Vagina (tissue), 2 donors: ENCODE data around the gene MIGA2. TPM values are rescaled to one million over a fixed set of nuclear protein-coding genes. Genes with fewer than 3 reads are reported as not detected.

Experiments used
- DNase-seq, 2 donors: peaks; one replicate each; pipeline ENCODE4 v3.0.0-alpha.2; 2017; ENCODE audit errors: extremely low spot score in 2 of 2
- H3K27ac ChIP-seq: fragments of 200-600 bp; sonication (generic); one replicate; pipeline ENCODE4 v1.5.1; 2019
- H3K27me3 ChIP-seq: fragments of 200-600 bp; sonication (generic); one replicate; pipeline ENCODE4 v1.5.1; 2019
- H3K36me3 ChIP-seq, 2 donors: fragments of 200-600 bp; sonication (generic); one replicate each; pipeline ENCODE4 v1.5.1; 2017 to 2019
- H3K4me1 ChIP-seq: fragments of 200-600 bp; sonication (generic); one replicate; pipeline ENCODE4 v1.5.1; 2019
- H3K4me3 ChIP-seq, 2 donors: fragments of 200-600 bp; sonication (generic); 1 replicate in 1 of 2; 2 replicates in 1 of 2; pipeline ENCODE4 v1.5.1; 2016 to 2019
- H3K9me3 ChIP-seq: fragments of 200-600 bp; sonication (generic); one replicate; pipeline ENCODE4 v1.5.1; 2019
- POLR2A ChIP-seq, 2 donors: fragments of 450-650 bp; IDR thresholded peaks; one replicate each; pipeline ENCODE4 v1.6.1; 2017; ENCODE audit warnings: antibody characterized with exemption in 2 of 2, mild to moderate bottlenecking in 2 of 2, moderate library complexity in 2 of 2
- POLR2AphosphoS5 ChIP-seq, 2 donors: sonication (generic); formaldehyde crosslinking; IDR thresholded peaks; one replicate each; pipeline ENCODE4 v1.9.0; 2017; ENCODE audit warnings: antibody characterized with exemption in 2 of 2, mild to moderate bottlenecking in 2 of 2, low read depth in 1 of 2; ENCODE audit not compliant: insufficient read depth in 1 of 2
- intact Hi-C: fragments of 100-400 bp; cut with DNase I; formaldehyde crosslinking; loops from one replicate; pipeline ENCODE4 v1.15.1; 2023
- total RNA-seq: library from RNA; depleted of rRNA; stranded (reverse); fragments of >200 nt; gene quantifications from one replicate; pipeline ENCODE4 v1.2.3, GENCODE V29; 2016
- TF ChIP-seq, protein P1 (sequence below), 3 experiments: fragments of 450-650 bp in 2 of 3; fragments of 200-600 bp in 1 of 3; sonication (generic) in 1 of 3; IDR thresholded peaks; one replicate each; pipeline ENCODE4 v1.5.1; 2017 to 2019; ENCODE audit warnings: antibody characterized with exemption in 3 of 3, mild to moderate bottlenecking in 2 of 3, moderate library complexity in 2 of 3

MIGA2 gene
- total RNA-seq, 1 donor from 2014 or later = 35.1 TPM

- Histone ChIP-seq H3K9me3 (no peaks in the 10 kb centered on the region), H3K27ac (peak overlapping the region; percentile 39), H3K36me3 (peaks cover 0 to 61% of the 10 kb centered on the region in 2 donors), H3K27me3 (no peaks in the 10 kb centered on the region), H3K4me3 (no peak overlapping the region), H3K4me1 (peaks cover 23% of the 10 kb centered on the region)
- intact Hi-C loops = no loop called here
- no peak for DNase-seq
- TF ChIP-seq POLR2AphosphoS5 (IDR thresholded peaks at IDR 0.05; ENCODE audit: insufficient read depth in 1 of 2, low read depth in 1 of 2) (no peak), POLR2A (IDR thresholded peaks at IDR 0.05) (no peak)
- TF ChIP-seq, protein P1, sequence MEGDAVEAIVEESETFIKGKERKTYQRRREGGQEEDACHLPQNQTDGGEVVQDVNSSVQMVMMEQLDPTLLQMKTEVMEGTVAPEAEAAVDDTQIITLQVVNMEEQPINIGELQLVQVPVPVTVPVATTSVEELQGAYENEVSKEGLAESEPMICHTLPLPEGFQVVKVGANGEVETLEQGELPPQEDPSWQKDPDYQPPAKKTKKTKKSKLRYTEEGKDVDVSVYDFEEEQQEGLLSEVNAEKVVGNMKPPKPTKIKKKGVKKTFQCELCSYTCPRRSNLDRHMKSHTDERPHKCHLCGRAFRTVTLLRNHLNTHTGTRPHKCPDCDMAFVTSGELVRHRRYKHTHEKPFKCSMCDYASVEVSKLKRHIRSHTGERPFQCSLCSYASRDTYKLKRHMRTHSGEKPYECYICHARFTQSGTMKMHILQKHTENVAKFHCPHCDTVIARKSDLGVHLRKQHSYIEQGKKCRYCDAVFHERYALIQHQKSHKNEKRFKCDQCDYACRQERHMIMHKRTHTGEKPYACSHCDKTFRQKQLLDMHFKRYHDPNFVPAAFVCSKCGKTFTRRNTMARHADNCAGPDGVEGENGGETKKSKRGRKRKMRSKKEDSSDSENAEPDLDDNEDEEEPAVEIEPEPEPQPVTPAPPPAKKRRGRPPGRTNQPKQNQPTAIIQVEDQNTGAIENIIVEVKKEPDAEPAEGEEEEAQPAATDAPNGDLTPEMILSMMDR (IDR thresholded peaks at IDR 0.05) = no peak
These were observed 27.9 kb upstream of the MIGA2 start for GRCh38 chr9:129008469-129008965.

- no peak for TF ChIP-seq POLR2A (IDR thresholded peaks at IDR 0.05)
- TF ChIP-seq, protein P1 (IDR thresholded peaks at IDR 0.05) = no peak
- no peak for TF ChIP-seq POLR2AphosphoS5 (IDR thresholded peaks at IDR 0.05; ENCODE audit: insufficient read depth in 1 of 2, low read depth in 1 of 2)
- intact Hi-C loops = no loop called here
- Histone ChIP-seq H3K4me3 (no peak overlapping the region), H3K4me1 (peaks cover 23% of the 10 kb centered on the region), H3K27me3 (no peaks in the 10 kb centered on the region), H3K27ac (no peak overlapping the region), H3K9me3 (no peaks in the 10 kb centered on the region), H3K36me3 (peaks cover 0 to 67% of the 10 kb centered on the region in 2 donors)
- no peak for DNase-seq
These were observed 27.3 kb upstream of the MIGA2 start for GRCh38 chr9:129008986-129009583.

DNA sequence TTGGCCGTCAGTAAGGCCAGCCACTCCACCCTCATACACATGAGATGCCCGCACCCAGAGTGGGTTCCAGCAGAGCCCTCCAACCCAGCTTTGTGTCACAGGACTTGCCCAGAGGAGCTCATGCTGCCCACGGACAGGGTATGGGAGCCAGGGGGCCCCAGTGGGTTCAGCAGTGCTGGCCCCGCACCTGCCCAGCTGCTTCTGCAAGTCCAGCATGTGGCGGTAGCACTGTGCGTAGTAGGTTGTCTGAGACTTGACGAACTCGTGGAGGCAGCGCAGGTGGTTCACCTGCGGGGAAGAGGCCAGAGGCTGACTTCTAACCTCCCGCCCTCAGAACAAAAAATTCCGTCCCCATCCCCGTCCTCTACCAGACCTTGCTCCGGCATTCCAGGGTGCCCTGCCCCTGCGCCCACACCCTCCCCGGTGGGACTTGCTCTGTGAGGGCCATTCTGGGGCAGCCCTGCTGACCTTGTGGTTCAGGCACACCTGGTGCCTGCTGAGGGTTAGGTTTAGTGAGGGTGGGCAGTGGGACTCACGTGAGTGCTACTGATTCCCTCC lies 26.8 kb upstream of the MIGA2 start:
- no peak for TF ChIP-seq POLR2AphosphoS5 (IDR thresholded peaks at IDR 0.05; ENCODE audit: insufficient read depth in 1 of 2, low read depth in 1 of 2)
- no peak for TF ChIP-seq POLR2A (IDR thresholded peaks at IDR 0.05)
- TF ChIP-seq, protein P1 (IDR thresholded peaks at IDR 0.05) = no peak
- no peak overlapping the region for H3K27ac ChIP-seq
- intact Hi-C loops = no loop called here
- no peaks in the 10 kb centered on the region for H3K27me3 ChIP-seq
- no peak for DNase-seq
- no peaks in the 10 kb centered on the region for H3K9me3 ChIP-seq
- peaks cover 23% of the 10 kb centered on the region for H3K4me1 ChIP-seq
- no peak overlapping the region for H3K4me3 ChIP-seq
- peaks cover 0 to 72% of the 10 kb centered on the region in 2 donors for H3K36me3 ChIP-seq

DNA sequence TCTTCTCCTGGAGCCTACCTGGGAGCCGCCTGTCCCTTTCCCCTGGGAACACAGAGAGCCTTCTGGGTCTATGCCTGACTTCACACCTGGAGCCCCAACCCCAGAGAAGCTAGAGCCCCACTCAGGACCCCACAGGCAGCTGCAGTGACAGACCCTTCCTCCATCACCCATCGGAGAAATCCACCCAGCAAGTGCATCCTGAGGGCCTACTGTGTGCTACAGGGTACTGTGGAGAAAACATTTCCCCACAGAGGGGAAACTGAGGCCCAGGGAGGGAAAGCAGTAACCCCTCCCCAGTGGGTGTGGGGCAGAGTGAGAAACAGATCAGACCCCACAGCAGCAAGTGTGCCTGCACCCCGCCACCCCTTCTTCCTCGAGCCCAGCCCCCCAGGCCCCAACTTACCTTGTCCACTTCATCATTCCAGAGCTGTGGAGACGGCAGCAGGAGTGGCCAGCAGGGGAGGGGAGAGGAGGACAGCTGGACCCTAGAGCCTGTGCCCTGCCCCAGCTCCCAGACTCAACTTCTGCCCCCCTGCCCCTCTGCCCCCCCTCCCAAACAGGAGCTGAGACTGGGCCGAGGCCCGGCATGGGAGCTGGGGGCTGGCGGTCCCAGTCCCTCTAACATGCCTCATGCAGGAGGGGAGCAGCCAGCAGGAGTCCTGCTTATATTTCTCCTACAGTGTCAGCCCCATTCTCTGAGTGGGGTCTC lies 26.0 kb upstream of the MIGA2 start:
- Histone ChIP-seq H3K27ac (no peak overlapping the region), H3K36me3 (peaks cover 0 to 76% of the 10 kb centered on the region in 2 donors)

More for the DNA sequence above, 26.0 kb upstream of the MIGA2 start:
- no peak for DNase-seq
- no peaks in the 10 kb centered on the region for H3K9me3 ChIP-seq
- intact Hi-C loops = no loop called here
- peaks cover 23% of the 10 kb centered on the region for H3K4me1 ChIP-seq
- H3K4me3 ChIP-seq = no peak overlapping the region
- no peaks in the 10 kb centered on the region for H3K27me3 ChIP-seq
- TF ChIP-seq POLR2AphosphoS5 (IDR thresholded peaks at IDR 0.05; ENCODE audit: insufficient read depth in 1 of 2, low read depth in 1 of 2) (no peak), POLR2A (IDR thresholded peaks at IDR 0.05) (no peak)
- TF ChIP-seq, protein P1 (IDR thresholded peaks at IDR 0.05) = no peak
